Heart left ventricle (tissue), 16 donors: ENCODE results near the gene LY6G6F. TPM values are rescaled to one million over a fixed set of nuclear protein-coding genes. Genes with fewer than 3 reads are reported as not detected.

Experiments used
- ATAC-seq, 4 donors: fragments of 200-7000 bp; cut with Tn5 transposase; one replicate each; pipeline ENCODE4 v1.9.1; 2020 to 2022; ENCODE audit warnings: moderate library complexity in 4 of 4, mild to moderate bottlenecking in 3 of 4, moderate number of reproducible peaks in 1 of 4
- DNase-seq, 5 donors: peaks; one replicate each; pipeline ENCODE4 v3.0.0-alpha.2; 2020
- H3K27ac ChIP-seq, 12 donors: fragments of 200-600 bp; sonication (generic) in 4 of 12; one replicate each; pipeline versions ENCODE4 v1.5.0 to v1.8.0; 2016 to 2022; ENCODE audit warnings: mild to moderate bottlenecking in 2 of 12
- H3K27me3 ChIP-seq, 9 donors: fragments of 200-600 bp; sonication (generic) in 2 of 9; one replicate each; pipeline versions ENCODE4 v1.5.1 to v1.8.0; 2016 to 2022; ENCODE audit warnings: mild to moderate bottlenecking in 3 of 9
- H3K36me3 ChIP-seq, 9 donors: fragments of 200-600 bp; sonication (generic) in 2 of 9; one replicate each; pipeline versions ENCODE4 v1.5.0 to v1.8.0; 2018 to 2022; ENCODE audit warnings: mild to moderate bottlenecking in 2 of 9
- H3K4me1 ChIP-seq, 12 donors: fragments of 200-600 bp; sonication (generic) in 4 of 12; one replicate each; pipeline versions ENCODE4 v1.5.0 to v1.8.0; 2016 to 2022; ENCODE audit warnings: mild to moderate bottlenecking in 3 of 12
- H3K4me3 ChIP-seq, 12 donors: fragments of 200-600 bp; sonication (generic) in 4 of 12; one replicate each; pipeline versions ENCODE4 v1.5.0 to v1.8.0; 2017 to 2022; ENCODE audit warnings: mild to moderate bottlenecking in 9 of 12, moderate library complexity in 4 of 12
- H3K9me3 ChIP-seq, 12 donors: fragments of 200-600 bp; sonication (generic) in 4 of 12; one replicate each; pipeline versions ENCODE4 v1.5.0 to v1.8.0; 2016 to 2022; ENCODE audit warnings: mild to moderate bottlenecking in 1 of 12
- POLR2A ChIP-seq, 2 donors: fragments of 450-650 bp; IDR thresholded peaks; one replicate each; pipeline ENCODE4 v1.6.1; 2017; ENCODE audit warnings: antibody characterized with exemption in 2 of 2, mild to moderate bottlenecking in 2 of 2, moderate library complexity in 2 of 2
- WGBS, 4 donors: extraction: QIAGEN DNeasy Blood & Tissue Kit in 2 of 4; methylation state at CpG; one replicate each; pipeline versions ENCODE4 v1.1.5 to v1.1.7; 2013 to 2018; 5-methylcytosine and 5-hydroxymethylcytosine counted together
- intact Hi-C, 10 donors: fragments of 100-400 bp; cut with DNase I; formaldehyde crosslinking; loops; one replicate each; pipeline versions ENCODE4 v1.11.1 to v1.14.2; 2022
- polyA plus RNA-seq, 2 donors: library from polyadenylated mRNA; stranded (reverse); fragments of 200-250 nt; gene quantifications; one replicate each; pipeline ENCODE4 v1.2.3, GENCODE V29; 2013
- total RNA-seq, 9 donors: library from RNA; depleted of rRNA in 2 of 9; stranded (reverse); fragments of >200 nt in 2 of 9; fragmentation: NEBNext Ultra II Directional in 3 of 9; extraction: Animal tissue kit (Norgen Biotek cat#: 25700) in 3 of 9; gene quantifications; one replicate each; pipeline versions ENCODE4 v1.1.0 to v1.2.4, GENCODE V29; 2016 to 2023
- TF ChIP-seq, protein P1 (sequence below), 12 donors: fragments of 200-600 bp; sonication (generic) in 4 of 12; IDR thresholded peaks; one replicate each; pipeline versions ENCODE4 v1.5.0 to v1.8.0; 2018 to 2022; ENCODE audit warnings: antibody characterized with exemption in 12 of 12, mild to moderate bottlenecking in 5 of 12
- donor health status: ischemic (EF 13 %, LVEDD 7.1; RV severe dilation, severe dysfunction).
- donor health status: healthy with polysubstance abuse.
- donor health status: DM: no; HTN: yes; CAD: no.
- donor health status: DM: no; HTN: no; CAD: no.
- donor health status: ischemic (EF 25% LVEDD 6.9; RV normal size, moderate dysfunction).
- donor health status: ischemic (EF 25% LVEDD 5.7; RV mildly dilated, moderate dysfunction).
- donor health status: healthy.
- donor health status: DM: yes; HTN: yes; CAD: no.
- donor health status: ischemic (EF 35%, LVEDD 5.7; RV mildly dilated, moderate dysfunction).
- donor health status: nonischemic (EF 11% LVEDD 7.7; RV severe dilation, severe dysfunction).
- donor health status: DM: yes; HTN: yes; CAD: no.
- donor health status: PGD.
- donor health status: ischemic (EF 29% LVEDD 5.4; RV normal size, mild dysfunction).
- donor health status: nonischemic (EF 23%, LVEDD 6.1; RV moderate dilation, normal function).

LY6G6F gene
- total and polyA plus RNA-seq, 11 donors: not detected

GRCh38 chr6:31666337-31666965 is 40.2 kb upstream of the LY6G6F start:
- no peak for DNase-seq
- WGBS, 4 donors: 2 to 4% (median 3%) methylated on average over 15 of the region's 15 CpGs

DNA sequence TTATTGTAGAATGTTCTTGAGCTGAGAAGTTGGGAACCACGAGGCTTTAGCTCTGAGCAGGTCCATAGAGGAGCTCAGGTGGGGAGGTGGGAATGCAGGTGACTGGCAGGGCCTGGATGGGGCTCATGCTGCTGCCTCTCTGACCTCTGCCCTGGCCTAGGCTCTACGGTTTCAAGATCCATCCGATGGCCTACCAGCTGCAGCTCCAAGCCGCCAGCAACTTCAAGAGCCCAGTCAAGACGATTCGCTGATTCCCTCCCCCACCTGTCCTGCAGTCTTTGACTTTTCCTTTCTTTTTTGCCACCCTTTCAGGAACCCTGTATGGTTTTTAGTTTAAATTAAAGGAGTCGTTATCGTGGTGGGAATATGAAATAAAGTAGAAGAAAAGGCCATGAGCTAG is 37.0 kb upstream of the LY6G6F start, which contains the start of gene LY6G5B:
Gene LY6G5B (plus strand): TSS at position 301 of the 400 bp plus-strand sequence. CDS start 975 bp downstream, outside the sequence.
- Histone ChIP-seq H3K9me3 (no peaks in the 10 kb centered on the region), H3K27me3 (no peaks in the 10 kb centered on the region), H3K4me3 (no peak within 1 kb of the TSS), H3K27ac (no peak within 1 kb of the TSS), H3K4me1 (peaks cover 0 to 28% (median 14%) of the 10 kb centered on the region in 12 donors), H3K36me3 (peaks cover 7 to 73% (median 69%) of the 10 kb centered on the region in 9 donors)
- WGBS, 4 donors: 84 to 95% (median 88%) methylated on average over 8 of the region's 8 CpGs
- ATAC-seq (no peak), DNase-seq (no peak)
- intact Hi-C loops: loop anchor here in 3 of 10 donors (5.0 to 10.0 kb wide), 3 partner anchors 163 to 505 kb away; partner anchors contain the start of genes AGPAT1 (in 2 of the 3), RNF5 (in 2 of the 3), NELFE (in 1 of the 3) and SKIC2 (in 1 of the 3)
- no peak for TF ChIP-seq POLR2A (IDR thresholded peaks at IDR 0.05)
- TF ChIP-seq, protein P1, sequence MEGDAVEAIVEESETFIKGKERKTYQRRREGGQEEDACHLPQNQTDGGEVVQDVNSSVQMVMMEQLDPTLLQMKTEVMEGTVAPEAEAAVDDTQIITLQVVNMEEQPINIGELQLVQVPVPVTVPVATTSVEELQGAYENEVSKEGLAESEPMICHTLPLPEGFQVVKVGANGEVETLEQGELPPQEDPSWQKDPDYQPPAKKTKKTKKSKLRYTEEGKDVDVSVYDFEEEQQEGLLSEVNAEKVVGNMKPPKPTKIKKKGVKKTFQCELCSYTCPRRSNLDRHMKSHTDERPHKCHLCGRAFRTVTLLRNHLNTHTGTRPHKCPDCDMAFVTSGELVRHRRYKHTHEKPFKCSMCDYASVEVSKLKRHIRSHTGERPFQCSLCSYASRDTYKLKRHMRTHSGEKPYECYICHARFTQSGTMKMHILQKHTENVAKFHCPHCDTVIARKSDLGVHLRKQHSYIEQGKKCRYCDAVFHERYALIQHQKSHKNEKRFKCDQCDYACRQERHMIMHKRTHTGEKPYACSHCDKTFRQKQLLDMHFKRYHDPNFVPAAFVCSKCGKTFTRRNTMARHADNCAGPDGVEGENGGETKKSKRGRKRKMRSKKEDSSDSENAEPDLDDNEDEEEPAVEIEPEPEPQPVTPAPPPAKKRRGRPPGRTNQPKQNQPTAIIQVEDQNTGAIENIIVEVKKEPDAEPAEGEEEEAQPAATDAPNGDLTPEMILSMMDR (IDR thresholded peaks at IDR 0.05): no peak

More at GRCh38 chr6:31666337-31666965, 40.2 kb upstream of the LY6G6F start:
- Histone ChIP-seq H3K27ac (peak overlapping the region; percentile 83 to 97 (median 94)), H3K27me3 (no peaks in the 10 kb centered on the region), H3K4me3 (peak overlapping the region; percentile 64 to 95 (median 83)), H3K4me1 (peaks cover 9 to 53% (median 32%) of the 10 kb centered on the region in 12 donors), H3K9me3 (no peaks in the 10 kb centered on the region), H3K36me3 (peaks cover 7 to 72% (median 65%) of the 10 kb centered on the region in 9 donors)
- no peak for ATAC-seq
- intact Hi-C loops: loop anchor here in 3 of 10 donors (5.0 to 10.0 kb wide), 3 partner anchors 166 to 508 kb away; partner anchors contain the start of genes AGPAT1 (in 2 of the 3), RNF5 (in 2 of the 3), NELFE (in 1 of the 3) and SKIC2 (in 1 of the 3)
- TF ChIP-seq, protein P1 (IDR thresholded peaks at IDR 0.05): no peak
- TF ChIP-seq POLR2A (IDR thresholded peaks at IDR 0.05): no peak

- no peaks in the 10 kb centered on the region for H3K27me3 ChIP-seq
- H3K9me3 ChIP-seq: no peaks in the 10 kb centered on the region
- WGBS, 4 donors: 81 to 90% (median 84%) methylated on average over 4 of the region's 4 CpGs
- H3K27ac ChIP-seq: no peak overlapping the region
- DNase-seq: no peak
- intact Hi-C loops: loop anchor here in 1 of 10 donors (5.0 kb wide), 1 partner anchor 201 kb away; the partner anchor contains the start of gene SLC44A4
- H3K4me3 ChIP-seq: no peak overlapping the region
- no peak for ATAC-seq
- peaks cover 0 to 37% (median 23%) of the 10 kb centered on the region in 9 donors for H3K36me3 ChIP-seq
- peaks cover 0 to 14% (median 11%) of the 10 kb centered on the region in 12 donors for H3K4me1 ChIP-seq
- TF ChIP-seq POLR2A (IDR thresholded peaks at IDR 0.05): no peak
- TF ChIP-seq, protein P1 (IDR thresholded peaks at IDR 0.05): no peak
These were observed 30.3 kb upstream of the LY6G6F start for GRCh38 chr6:31676322-31676903.

- H3K36me3 ChIP-seq: peaks cover 0 to 32% (median 18%) of the 10 kb centered on the region in 9 donors
- no peak overlapping the region for H3K4me3 ChIP-seq
- peaks cover 0 to 19% (median 13%) of the 10 kb centered on the region in 12 donors for H3K4me1 ChIP-seq
- intact Hi-C loops: loop anchor here in 1 of 10 donors (5.0 kb wide), 1 partner anchor 200 kb away; the partner anchor contains the start of gene SLC44A4
- ATAC-seq (no peak), DNase-seq (no peak)
- no peaks in the 10 kb centered on the region for H3K9me3 ChIP-seq
- no peaks in the 10 kb centered on the region for H3K27me3 ChIP-seq
- no peak overlapping the region for H3K27ac ChIP-seq
- TF ChIP-seq, protein P1 (IDR thresholded peaks at IDR 0.05): no peak
- no peak for TF ChIP-seq POLR2A (IDR thresholded peaks at IDR 0.05)
- 73 to 83% (median 79%) methylated on average over 6 of the region's 6 CpGs for WGBS, 4 donors
These were observed 29.8 kb upstream of the LY6G6F start for GRCh38 chr6:31676904-31677303.
